Loucy (cell line): ENCODE measurements around the gene ACAN.

Experiments used
- H2AFZ ChIP-seq: fragments of 200-600 bp; sonication (generic); 2 replicates; pipeline ENCODE4 v1.6.0; 2016; ENCODE audit warnings: antibody characterized with exemption, mild to moderate bottlenecking, low read length, moderate library complexity
- H3F3A ChIP-seq: fragments of 200-600 bp; 2 replicates; pipeline ENCODE4 v1.6.0; 2016; ENCODE audit warnings: antibody characterized with exemption, low read depth, mild to moderate bottlenecking
- H3K27me3 ChIP-seq: fragments of 200-600 bp; sonication (generic); 2 replicates; pipeline ENCODE4 v1.6.1; 2014; ENCODE audit warnings: low read length, mild to moderate bottlenecking; ENCODE audit not compliant: insufficient read depth, poor library complexity, severe bottlenecking
- H3K36me3 ChIP-seq: fragments of 200-600 bp; sonication (generic); 2 replicates; pipeline ENCODE4 v1.6.1; 2016; ENCODE audit warnings: low read length; ENCODE audit not compliant: insufficient read depth
- H3K4me1 ChIP-seq: fragments of 200-600 bp; sonication (generic); 2 replicates; pipeline ENCODE4 v1.5.1; 2014; ENCODE audit warnings: low read length, mild to moderate bottlenecking; ENCODE audit not compliant: insufficient read depth, poor library complexity, severe bottlenecking
- H3K4me2 ChIP-seq: fragments of 200-600 bp; sonication (generic); 2 replicates; pipeline ENCODE4 v1.6.0; 2014; ENCODE audit warnings: antibody characterized with exemption, low read length, low read depth, mild to moderate bottlenecking; ENCODE audit not compliant: poor library complexity, severe bottlenecking
- H3K4me3 ChIP-seq: fragments of 200-600 bp; sonication (generic); 2 replicates; pipeline ENCODE4 v1.5.1; 2014; ENCODE audit warnings: low read length, mild to moderate bottlenecking, mixed read lengths; ENCODE audit not compliant: poor library complexity, severe bottlenecking
- H3K79me2 ChIP-seq: fragments of 200-600 bp; sonication (generic); 2 replicates; pipeline ENCODE4 v1.6.1; 2014; ENCODE audit warnings: low read length; ENCODE audit not compliant: insufficient read depth
- H3K9ac ChIP-seq: fragments of 200-600 bp; sonication (generic); 2 replicates; pipeline ENCODE4 v1.6.0; 2014; ENCODE audit warnings: mild to moderate bottlenecking, low read depth, low read length, moderate library complexity; ENCODE audit not compliant: poor library complexity, severe bottlenecking
- H3K9me2 ChIP-seq: fragments of 200-600 bp; sonication (generic); replicated peaks from 2 replicates; pipeline ENCODE4 v1.6.1; 2016; ENCODE audit warnings: low read depth, low read length, mixed read lengths
- H3K9me3 ChIP-seq: fragments of 200-600 bp; sonication (generic); 2 replicates; pipeline ENCODE4 v1.6.1; 2014; ENCODE audit warnings: mild to moderate bottlenecking, antibody characterized with exemption, low read length, low read depth; ENCODE audit not compliant: insufficient read depth
- H4K20me1 ChIP-seq: fragments of 200-600 bp; sonication (generic); 2 replicates; pipeline ENCODE4 v1.6.0; 2014; ENCODE audit warnings: antibody characterized with exemption, low read length, mild to moderate bottlenecking; ENCODE audit not compliant: insufficient read depth, poor library complexity, severe bottlenecking
- EZH2phosphoT487 ChIP-seq: fragments of 200-600 bp; IDR thresholded peaks from 2 replicates; pipeline ENCODE4 v1.6.1; 2018; ENCODE audit warnings: antibody characterized with exemption, mild to moderate bottlenecking, moderate library complexity, borderline replicate concordance
- TF ChIP-seq, protein P1 (sequence below): fragments of 200-600 bp; sonication (generic); conservative IDR thresholded peaks from 2 replicates; pipeline ENCODE4 v1.5.1; 2014; ENCODE audit warnings: mild to moderate bottlenecking, antibody characterized with exemption, low read length

Gene ACAN

DNA sequence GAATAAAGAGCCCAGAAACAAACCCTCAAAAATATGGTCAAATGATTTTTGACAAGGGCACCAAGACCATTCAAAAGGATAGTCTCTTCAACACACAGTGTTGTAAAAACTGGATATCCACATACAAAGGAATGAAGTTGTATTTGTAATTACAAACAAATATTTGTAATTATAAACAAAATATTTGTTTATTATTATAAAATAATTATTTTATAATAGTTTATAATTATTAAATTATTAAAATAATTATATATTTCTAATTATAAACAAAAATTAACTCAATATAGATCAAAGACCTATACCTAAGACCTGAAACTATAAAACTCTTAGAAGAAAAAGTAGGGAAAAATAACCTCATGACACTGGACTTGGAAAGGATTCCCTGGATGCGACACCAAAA lies 23.3 kb upstream of the ACAN start:
- Histone ChIP-seq H4K20me1 (no peaks in the 10 kb centered on the region), H3K9ac (no peak overlapping the region), H3K4me3 (no peak overlapping the region), H3K4me2 (no peak overlapping the region), H3K27me3 (no peaks in the 10 kb centered on the region), H3K9me3 (no peaks in the 10 kb centered on the region; the same call in 1 of the 2 replicates), H2AFZ (no peak overlapping the region), H3K4me1 (no peaks in the 10 kb centered on the region), H3K9me2 (no peaks in the 10 kb centered on the region), H3K36me3 (no peaks in the 10 kb centered on the region), H3K79me2 (no peaks in the 10 kb centered on the region), H3F3A (no peaks in the 10 kb centered on the region)
- no peak for TF ChIP-seq EZH2phosphoT487
- TF ChIP-seq, protein P1, sequence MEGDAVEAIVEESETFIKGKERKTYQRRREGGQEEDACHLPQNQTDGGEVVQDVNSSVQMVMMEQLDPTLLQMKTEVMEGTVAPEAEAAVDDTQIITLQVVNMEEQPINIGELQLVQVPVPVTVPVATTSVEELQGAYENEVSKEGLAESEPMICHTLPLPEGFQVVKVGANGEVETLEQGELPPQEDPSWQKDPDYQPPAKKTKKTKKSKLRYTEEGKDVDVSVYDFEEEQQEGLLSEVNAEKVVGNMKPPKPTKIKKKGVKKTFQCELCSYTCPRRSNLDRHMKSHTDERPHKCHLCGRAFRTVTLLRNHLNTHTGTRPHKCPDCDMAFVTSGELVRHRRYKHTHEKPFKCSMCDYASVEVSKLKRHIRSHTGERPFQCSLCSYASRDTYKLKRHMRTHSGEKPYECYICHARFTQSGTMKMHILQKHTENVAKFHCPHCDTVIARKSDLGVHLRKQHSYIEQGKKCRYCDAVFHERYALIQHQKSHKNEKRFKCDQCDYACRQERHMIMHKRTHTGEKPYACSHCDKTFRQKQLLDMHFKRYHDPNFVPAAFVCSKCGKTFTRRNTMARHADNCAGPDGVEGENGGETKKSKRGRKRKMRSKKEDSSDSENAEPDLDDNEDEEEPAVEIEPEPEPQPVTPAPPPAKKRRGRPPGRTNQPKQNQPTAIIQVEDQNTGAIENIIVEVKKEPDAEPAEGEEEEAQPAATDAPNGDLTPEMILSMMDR, result no peak

DNA sequence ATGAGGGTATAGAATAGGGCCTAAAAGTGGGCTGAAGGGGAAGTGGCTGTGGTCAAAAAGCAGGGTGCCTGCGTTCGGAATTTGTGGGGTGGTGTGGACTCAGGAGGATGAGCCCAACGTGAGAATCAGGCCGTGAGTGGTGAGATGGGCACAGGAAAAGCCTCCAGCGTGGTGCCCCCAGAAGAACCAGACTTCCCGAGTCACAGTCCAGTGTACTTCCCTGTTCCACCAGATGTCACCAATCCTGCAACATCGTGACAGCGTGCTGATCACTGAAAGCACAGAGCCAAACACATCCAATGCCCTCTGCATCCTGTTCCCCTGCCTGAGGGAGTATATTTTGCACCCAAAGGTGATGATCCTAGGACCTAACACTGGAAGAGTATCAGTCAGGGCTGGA lies 20.8 kb upstream of the ACAN start:
- H3K4me1 ChIP-seq, result no peaks in the 10 kb centered on the region
- H3K79me2 ChIP-seq, result no peaks in the 10 kb centered on the region

GRCh38 chr15:88785217-88785616 lies 18.0 kb upstream of the ACAN start:
- Histone ChIP-seq H3F3A (no peaks in the 10 kb centered on the region), H3K4me2 (no peak overlapping the region), H4K20me1 (no peaks in the 10 kb centered on the region), H3K4me1 (no peaks in the 10 kb centered on the region), H3K79me2 (no peaks in the 10 kb centered on the region), H3K9ac (no peak overlapping the region), H3K9me3 (no peaks in the 10 kb centered on the region), H3K4me3 (no peak overlapping the region), H3K27me3 (no peaks in the 10 kb centered on the region), H3K36me3 (no peaks in the 10 kb centered on the region), H3K9me2 (no peaks in the 10 kb centered on the region), H2AFZ (no peak overlapping the region)
- TF ChIP-seq, protein P1, result no peak
- TF ChIP-seq EZH2phosphoT487, result no peak

More for the DNA sequence above, 20.8 kb upstream of the ACAN start:
- H2AFZ ChIP-seq, result no peak overlapping the region
- no peak overlapping the region for H3K4me3 ChIP-seq
- no peaks in the 10 kb centered on the region for H3K9me3 ChIP-seq
- H3F3A ChIP-seq, result no peaks in the 10 kb centered on the region
- H3K9ac ChIP-seq, result no peak overlapping the region
- no peaks in the 10 kb centered on the region for H3K36me3 ChIP-seq
- no peak for TF ChIP-seq EZH2phosphoT487
- TF ChIP-seq, protein P1, result no peak
- H3K9me2 ChIP-seq, result no peaks in the 10 kb centered on the region
- no peak overlapping the region for H3K4me2 ChIP-seq
- no peaks in the 10 kb centered on the region for H3K27me3 ChIP-seq
- H4K20me1 ChIP-seq, result no peaks in the 10 kb centered on the region
